ENCODE data around the gene HES3.

DNA sequence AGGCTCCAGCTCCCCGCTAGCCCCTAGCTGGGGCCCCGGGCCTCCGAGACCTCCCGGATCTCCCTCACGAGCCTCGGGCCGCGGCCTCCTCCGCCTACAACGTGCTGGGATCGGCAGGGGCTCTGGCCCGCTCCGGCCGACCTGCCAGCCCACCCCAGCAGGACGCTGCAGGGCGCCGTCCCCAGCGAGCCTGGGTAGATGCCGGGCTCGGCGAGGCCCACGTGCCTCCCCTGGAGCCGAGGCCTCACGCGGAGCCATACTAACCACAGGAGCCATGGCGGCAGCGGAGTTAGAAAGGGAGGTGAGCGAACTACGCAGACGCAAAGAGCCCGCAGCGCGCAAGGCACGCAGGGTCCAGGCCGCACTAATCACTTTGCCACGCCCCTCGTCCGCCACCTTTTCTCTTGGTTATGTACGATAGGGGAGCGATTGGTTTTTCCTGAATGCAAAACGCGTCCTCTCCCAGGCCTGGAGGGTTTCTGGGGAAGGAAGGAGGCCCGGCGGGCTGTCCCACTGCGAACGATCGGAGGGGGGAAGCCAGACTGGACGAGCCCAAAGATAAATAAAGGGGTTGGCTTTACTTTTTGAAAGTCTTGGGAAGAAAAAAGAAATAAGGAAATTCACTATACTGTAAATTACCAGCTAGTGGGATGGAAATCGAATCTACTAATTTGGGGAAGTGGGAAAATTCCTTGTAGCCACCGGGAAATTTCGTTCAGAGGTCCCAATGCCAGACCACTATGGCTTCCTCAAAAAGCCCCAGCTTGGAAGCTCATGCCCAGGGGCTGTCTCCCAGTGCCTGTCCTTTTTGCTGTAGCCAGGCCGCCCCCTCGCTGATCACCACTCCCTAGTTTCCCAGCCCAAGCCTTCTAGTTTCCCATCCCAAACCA is 44.4 kb upstream of the HES3 start, which contains the start of gene RPL22:
- TF ChIP-seq ZNF274 (IDR thresholded peaks at IDR 0.05; ENCODE audit: low read depth, low read length) (no peak), SUZ12 (IDR thresholded peaks at IDR 0.05; ENCODE audit: extremely low read depth, insufficient read depth, insufficient read length) (no peak), YY1 (IDR thresholded peaks at IDR 0.05; ENCODE audit: insufficient read depth, insufficient read length) (peak; percentile 31)
